ENCODE measurements around the gene MVP. TPM values are rescaled to one million over a fixed set of nuclear protein-coding genes. Genes with fewer than 3 reads are reported as not detected.
"Not testable (repeated sequence)": the region's sequence is repeated elsewhere in the genome, so short reads cannot be mapped to it uniquely, and the experiment has no call there.

Gene MVP
- 0.80 TPM for polyA plus RNA-seq (2013, experiment 1 of 2)
- polyA plus RNA-seq (2013, experiment 2 of 2): 1.4 TPM

DNA sequence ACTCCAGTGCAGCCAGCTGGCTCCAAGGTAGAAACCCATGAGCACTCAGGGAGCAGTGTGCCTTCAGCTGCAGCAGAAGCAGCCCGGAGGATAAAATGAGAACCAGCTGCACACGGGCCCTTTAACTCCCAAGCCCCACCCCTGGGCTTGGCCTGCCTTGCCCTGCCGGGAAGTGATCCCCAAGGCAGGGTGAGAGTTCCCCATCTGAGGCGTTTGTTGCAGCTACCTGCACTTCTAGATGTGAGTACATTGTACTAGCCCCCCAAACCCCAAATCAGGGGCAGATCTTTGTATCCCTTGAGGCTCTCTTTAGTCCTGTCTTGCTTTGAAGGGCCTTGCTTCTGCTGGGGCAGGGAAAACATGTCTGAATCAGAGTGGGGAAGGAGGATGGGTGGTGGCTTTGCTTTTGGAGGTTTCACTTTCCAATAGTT lies at the start of gene MVP:
Gene MVP, plus strand, starts transcription at position 192 of the 431 bp plus-strand sequence. CDS start 10,088 bp downstream, outside the sequence.
- no peak within 1 kb of the TSS; the same call in 1 of the 2 replicates for H3K27ac ChIP-seq (ENCODE audit: low read depth, low read length)

GRCh38 chr16:29772330-29772729 lies 47.9 kb upstream of the MVP start:
- H3K27ac ChIP-seq (ENCODE audit: low read depth, low read length); H3K4me3 ChIP-seq (ENCODE audit: low read length); H3K4me1 ChIP-seq (ENCODE audit: insufficient read depth, low read length); H3K9ac ChIP-seq (ENCODE audit: low read depth, low read length); H3K9me3 ChIP-seq (ENCODE audit: insufficient read depth, low read depth, low read length); H3K36me3 ChIP-seq (ENCODE audit: insufficient read depth, low read length); H3K27me3 ChIP-seq (ENCODE audit: insufficient read depth, low read length): not testable (repeated sequence)
- WGBS: 96% methylated on average over 7 of the region's 7 CpGs

More for the DNA sequence above, at the start of gene MVP:
- 80% methylated on average over 4 of the region's 4 CpGs for WGBS
- Histone ChIP-seq H3K9me3 (ENCODE audit: insufficient read depth, low read depth, low read length) (no peaks in the 10 kb centered on the region), H3K9ac (ENCODE audit: low read depth, low read length) (no peak within 1 kb of the TSS), H3K4me1 (ENCODE audit: insufficient read depth, low read length) (peaks cover 8% of the 10 kb centered on the region), H3K4me3 (ENCODE audit: low read length) (peak within 1 kb of the TSS; percentile 31; the same call in 1 of the 2 replicates), H3K27me3 (ENCODE audit: insufficient read depth, low read length) (no peaks in the 10 kb centered on the region), H3K36me3 (ENCODE audit: insufficient read depth, low read length) (peaks cover 33% of the 10 kb centered on the region)

DNA sequence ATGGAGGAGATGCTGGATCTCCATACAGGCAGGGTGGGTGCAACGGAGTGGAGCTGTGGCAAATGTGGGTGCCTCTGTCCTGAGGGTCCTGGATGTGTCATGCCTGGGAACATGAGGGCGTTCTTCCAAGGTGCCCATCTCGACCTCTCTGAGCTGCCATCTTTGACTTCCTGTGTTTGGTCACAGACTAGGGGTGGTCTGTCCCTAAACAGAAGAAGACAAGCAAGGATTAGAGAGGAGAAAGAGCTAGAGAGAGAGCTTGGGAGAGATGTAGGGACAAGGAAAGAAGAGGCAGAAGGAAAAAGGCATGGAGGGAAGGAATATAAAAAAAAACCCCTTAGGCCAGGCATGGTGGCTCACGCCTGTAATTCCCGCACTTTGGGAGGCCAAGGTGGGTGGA lies 45.5 kb upstream of the MVP start:
- no peaks in the 10 kb centered on the region for H3K36me3 ChIP-seq (ENCODE audit: insufficient read depth, low read length)
- no peaks in the 10 kb centered on the region for H3K9me3 ChIP-seq (ENCODE audit: insufficient read depth, low read depth, low read length)
- H3K9ac ChIP-seq (ENCODE audit: low read depth, low read length): no peak overlapping the region
- H3K4me3 ChIP-seq (ENCODE audit: low read length): no peak overlapping the region
- H3K27ac ChIP-seq (ENCODE audit: low read depth, low read length): no peak overlapping the region
- H3K4me1 ChIP-seq (ENCODE audit: insufficient read depth, low read length): no peaks in the 10 kb centered on the region
- 91% methylated on average over 5 of the region's 5 CpGs for WGBS
- no peaks in the 10 kb centered on the region for H3K27me3 ChIP-seq (ENCODE audit: insufficient read depth, low read length)

GRCh38 chr16:29775742-29776408 lies 44.4 kb upstream of the MVP start:
- H3K4me1 ChIP-seq (ENCODE audit: insufficient read depth, low read length): no peaks in the 10 kb centered on the region
- H3K27me3 ChIP-seq (ENCODE audit: insufficient read depth, low read length): no peaks in the 10 kb centered on the region
- H3K4me3 ChIP-seq (ENCODE audit: low read length): no peak overlapping the region
- H3K9me3 ChIP-seq (ENCODE audit: insufficient read depth, low read depth, low read length): no peaks in the 10 kb centered on the region
- H3K9ac ChIP-seq (ENCODE audit: low read depth, low read length): no peak overlapping the region
- no peak overlapping the region for H3K27ac ChIP-seq (ENCODE audit: low read depth, low read length)
- no peaks in the 10 kb centered on the region for H3K36me3 ChIP-seq (ENCODE audit: insufficient read depth, low read length)
- WGBS: 75% methylated on average over 3 of the region's 4 CpGs

DNA sequence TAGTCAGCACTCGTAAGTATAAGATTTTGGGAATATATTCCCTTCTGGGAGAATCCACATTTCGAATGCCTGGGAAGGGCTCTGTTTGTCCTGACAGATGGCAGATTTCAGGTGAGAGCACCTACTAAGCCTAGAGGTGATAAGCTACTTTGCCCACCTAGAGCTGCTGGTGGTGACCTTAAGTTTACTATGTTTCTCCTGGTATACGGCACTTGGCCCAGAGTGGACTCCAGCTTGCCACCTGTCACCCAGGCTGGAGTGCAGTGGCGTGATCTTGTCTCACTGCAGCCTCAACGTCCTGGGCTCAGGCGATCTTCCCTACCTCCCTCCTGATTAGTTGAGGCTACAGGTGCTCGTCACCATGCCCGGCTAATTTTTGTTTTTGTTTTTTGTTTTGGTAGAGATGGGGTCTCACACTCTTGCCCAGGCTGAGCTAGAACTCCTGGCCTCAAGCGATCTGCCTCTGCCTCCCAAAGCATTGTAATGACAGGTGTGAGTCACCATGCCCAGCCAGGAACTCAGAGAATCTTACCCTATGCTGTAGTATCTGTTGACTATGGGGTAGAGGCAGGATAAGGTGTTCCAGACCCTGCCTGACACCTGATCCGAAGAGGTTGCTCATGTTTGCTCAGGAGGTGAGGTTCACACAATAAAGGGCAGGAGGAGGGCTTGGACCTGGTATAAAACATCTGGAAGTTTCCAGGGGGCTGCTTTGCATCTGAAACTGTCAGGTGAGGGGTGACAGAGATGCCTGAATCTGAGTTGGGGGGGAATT lies 42.5 kb upstream of the MVP start, which contains the start of gene ZG16:
Gene ZG16, plus strand, starts transcription at position 681 of the 775 bp plus-strand sequence. CDS start 1,011 bp downstream, outside the sequence.
- H3K9ac ChIP-seq (ENCODE audit: low read depth, low read length): no peak within 1 kb of the TSS
- H3K4me3 ChIP-seq (ENCODE audit: low read length): no peak within 1 kb of the TSS
- no peaks in the 10 kb centered on the region for H3K9me3 ChIP-seq (ENCODE audit: insufficient read depth, low read depth, low read length)
- H3K4me1 ChIP-seq (ENCODE audit: insufficient read depth, low read length): no peaks in the 10 kb centered on the region
- H3K27ac ChIP-seq (ENCODE audit: low read depth, low read length): no peak within 1 kb of the TSS
- H3K36me3 ChIP-seq (ENCODE audit: insufficient read depth, low read length): no peaks in the 10 kb centered on the region
- no peaks in the 10 kb centered on the region for H3K27me3 ChIP-seq (ENCODE audit: insufficient read depth, low read length)
- WGBS: 82% methylated on average over 10 of the region's 10 CpGs

GRCh38 chr16:29779474-29779873 lies 40.8 kb upstream of the MVP start:
- no peak overlapping the region for H3K4me3 ChIP-seq (ENCODE audit: low read length)
- H3K9me3 ChIP-seq (ENCODE audit: insufficient read depth, low read depth, low read length): no peaks in the 10 kb centered on the region
- 70% methylated on average over 10 of the region's 10 CpGs for WGBS

DNA sequence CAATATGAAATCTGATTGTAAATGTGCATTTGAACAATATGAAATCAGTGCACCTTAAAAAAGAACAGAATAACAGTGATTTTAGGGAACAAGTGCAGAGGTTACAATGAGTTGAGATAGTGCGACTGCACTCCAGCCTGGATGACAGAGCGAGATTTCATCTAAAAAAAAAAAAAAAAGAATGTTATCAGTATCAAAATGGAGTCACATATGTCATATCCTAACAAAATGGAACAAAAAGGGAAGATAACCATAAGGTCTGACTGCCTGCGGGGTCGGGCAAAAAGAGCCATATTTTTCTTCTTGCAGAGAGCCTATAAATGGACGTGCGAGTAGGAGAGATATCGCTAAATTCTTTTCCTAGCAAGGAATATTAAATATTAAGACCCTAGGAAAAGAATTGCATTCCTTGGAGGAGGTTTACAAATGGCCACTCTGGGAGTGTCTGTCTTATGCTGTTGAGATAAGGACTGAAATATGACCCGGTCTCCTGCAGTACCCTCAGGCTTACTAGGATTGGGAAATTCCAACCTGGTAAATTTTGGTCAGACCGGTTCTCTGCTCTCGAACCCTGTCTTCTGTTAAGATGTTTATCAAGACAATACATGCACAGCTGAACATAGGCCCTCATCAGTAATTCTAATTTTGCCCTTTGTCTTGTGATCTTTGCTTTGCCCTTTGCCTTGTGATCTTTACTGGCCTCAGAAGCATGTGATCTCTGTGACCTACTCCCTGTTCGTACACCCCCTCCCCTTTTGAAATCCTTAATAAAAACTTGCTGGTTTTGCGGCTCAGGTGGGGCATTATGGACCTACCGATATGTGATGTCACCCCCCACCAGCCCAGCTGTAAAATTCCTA lies 36.9 kb upstream of the MVP start:
- H3K9me3 ChIP-seq (ENCODE audit: insufficient read depth, low read depth, low read length); H3K4me3 ChIP-seq (ENCODE audit: low read length); H3K27ac ChIP-seq (ENCODE audit: low read depth, low read length): not testable (repeated sequence)

More at GRCh38 chr16:29779474-29779873, 40.8 kb upstream of the MVP start:
- H3K36me3 ChIP-seq (ENCODE audit: insufficient read depth, low read length): no peaks in the 10 kb centered on the region
- H3K9ac ChIP-seq (ENCODE audit: low read depth, low read length): no peak overlapping the region
- H3K27ac ChIP-seq (ENCODE audit: low read depth, low read length): no peak overlapping the region
- H3K4me1 ChIP-seq (ENCODE audit: insufficient read depth, low read length): no peaks in the 10 kb centered on the region
- H3K27me3 ChIP-seq (ENCODE audit: insufficient read depth, low read length): no peaks in the 10 kb centered on the region

GRCh38 chr16:29784157-29784556 lies 36.1 kb upstream of the MVP start:
- H3K36me3 ChIP-seq (ENCODE audit: insufficient read depth, low read length): no peaks in the 10 kb centered on the region
- no peaks in the 10 kb centered on the region for H3K4me1 ChIP-seq (ENCODE audit: insufficient read depth, low read length)
- H3K4me3 ChIP-seq (ENCODE audit: low read length): no peak overlapping the region
- no peak overlapping the region for H3K9ac ChIP-seq (ENCODE audit: low read depth, low read length)
- H3K27ac ChIP-seq (ENCODE audit: low read depth, low read length): no peak overlapping the region
- no peaks in the 10 kb centered on the region for H3K9me3 ChIP-seq (ENCODE audit: insufficient read depth, low read depth, low read length)
- H3K27me3 ChIP-seq (ENCODE audit: insufficient read depth, low read length): peaks cover 6% of the 10 kb centered on the region
- 92% methylated on average over 1 of the region's 2 CpGs for WGBS

More for the DNA sequence above, 36.9 kb upstream of the MVP start:
- not testable (repeated sequence) for H3K4me1 ChIP-seq (ENCODE audit: insufficient read depth, low read length); H3K36me3 ChIP-seq (ENCODE audit: insufficient read depth, low read length); H3K27me3 ChIP-seq (ENCODE audit: insufficient read depth, low read length); H3K9ac ChIP-seq (ENCODE audit: low read depth, low read length)
- WGBS: 88% methylated on average over 9 of the region's 13 CpGs

DNA sequence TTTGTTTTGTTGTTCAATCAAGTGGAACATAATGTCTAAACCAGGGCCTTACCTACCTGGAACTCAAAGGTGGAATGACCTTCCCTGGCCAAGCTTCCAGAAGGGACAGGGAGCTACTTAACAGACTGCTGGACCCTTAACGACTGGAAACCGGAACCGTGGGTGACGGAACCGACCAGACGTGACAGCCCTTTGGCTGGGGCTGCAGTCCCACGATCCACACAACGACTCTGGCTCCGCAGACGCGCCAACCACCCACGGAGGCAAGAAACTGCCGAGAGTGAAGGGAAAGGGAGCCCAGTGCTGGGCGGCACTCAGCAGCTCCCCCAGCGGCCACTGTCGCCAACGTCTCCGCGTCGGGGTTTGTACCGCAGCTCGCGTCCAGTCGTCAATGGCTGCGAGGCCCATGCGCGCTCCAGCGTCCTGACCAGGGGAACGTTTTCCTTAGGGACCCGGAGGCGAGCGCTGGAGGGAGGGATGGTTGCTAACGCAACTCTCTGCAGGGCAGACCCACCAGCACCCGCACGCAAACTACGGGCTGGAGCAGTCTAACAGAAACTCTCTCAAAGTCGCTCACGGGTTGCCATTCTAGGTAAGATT lies 35.3 kb upstream of the MVP start:
- WGBS: 5% methylated on average over 38 of the region's 38 CpGs
- Histone ChIP-seq H3K4me3 (ENCODE audit: low read length) (peak overlapping the region; percentile 41), H3K27me3 (ENCODE audit: insufficient read depth, low read length) (peaks cover 6% of the 10 kb centered on the region), H3K4me1 (ENCODE audit: insufficient read depth, low read length) (peaks cover 2% of the 10 kb centered on the region; the same call in 1 of the 2 replicates), H3K9ac (ENCODE audit: low read depth, low read length) (peak overlapping the region; percentile 21; the same call in 1 of the 2 replicates), H3K36me3 (ENCODE audit: insufficient read depth, low read length) (no peaks in the 10 kb centered on the region), H3K9me3 (ENCODE audit: insufficient read depth, low read depth, low read length) (no peaks in the 10 kb centered on the region), H3K27ac (ENCODE audit: low read depth, low read length) (no peak overlapping the region)

GRCh38 chr16:29787155-29787554 lies 33.1 kb upstream of the MVP start:
- 91% methylated on average over 4 of the region's 4 CpGs for WGBS
- H3K4me1 ChIP-seq (ENCODE audit: insufficient read depth, low read length): not testable (repeated sequence)

More at GRCh38 chr16:29787155-29787554, 33.1 kb upstream of the MVP start:
- H3K4me3 ChIP-seq (ENCODE audit: low read length); H3K27ac ChIP-seq (ENCODE audit: low read depth, low read length); H3K9me3 ChIP-seq (ENCODE audit: insufficient read depth, low read depth, low read length); H3K9ac ChIP-seq (ENCODE audit: low read depth, low read length); H3K36me3 ChIP-seq (ENCODE audit: insufficient read depth, low read length); H3K27me3 ChIP-seq (ENCODE audit: insufficient read depth, low read length): not testable (repeated sequence)

All from HUES64 (cell line).